Sigmoid colon (tissue), 7 donors: ENCODE measurements around the gene IFT74. TPM values are rescaled to one million over a fixed set of nuclear protein-coding genes. Genes with fewer than 3 reads are reported as not detected.
A peak's percentile ranks its signal among the peaks of the same experiment; 100 is the strongest.

Experiments
- DNase-seq: peaks from one replicate; pipeline ENCODE4 v3.0.0-alpha.2; 2019
- H3K27ac ChIP-seq, 4 donors: fragments of 200-600 bp; sonication (generic); one replicate each; pipeline ENCODE4 v1.5.1; 2016 to 2019; ENCODE audit warnings: mild to moderate bottlenecking in 1 of 4
- H3K27me3 ChIP-seq, 3 donors: fragments of 200-600 bp; sonication (generic); one replicate each; pipeline ENCODE4 v1.5.1; 2019; ENCODE audit warnings: mild to moderate bottlenecking in 1 of 3
- H3K36me3 ChIP-seq, 4 donors: fragments of 200-600 bp; sonication (generic); one replicate each; pipeline ENCODE4 v1.5.1; 2016 to 2019
- H3K4me1 ChIP-seq, 4 donors: fragments of 200-600 bp; sonication (generic); one replicate each; pipeline ENCODE4 v1.5.1; 2017 to 2019
- H3K4me3 ChIP-seq, 4 donors: fragments of 200-600 bp; sonication (generic); one replicate each; pipeline ENCODE4 v1.5.1; 2017 to 2019; ENCODE audit warnings: mild to moderate bottlenecking in 2 of 4, moderate library complexity in 1 of 4
- H3K9me3 ChIP-seq, 4 donors: fragments of 200-600 bp in 3 of 4; sonication (generic) in 3 of 4; one replicate each; pipeline versions ENCODE4 v1.5.1 to v1.6.1; 2013 to 2019
- EP300 ChIP-seq, 4 donors: sonication (generic); formaldehyde crosslinking; IDR thresholded peaks; one replicate each; pipeline ENCODE4 v1.6.1; 2017; ENCODE audit warnings: antibody characterized with exemption in 4 of 4
- POLR2A ChIP-seq, 2 donors: fragments of 450-650 bp; IDR thresholded peaks; one replicate each; pipeline ENCODE4 v1.6.1; 2016; ENCODE audit warnings: antibody characterized with exemption in 2 of 2, mild to moderate bottlenecking in 2 of 2, moderate library complexity in 2 of 2
- POLR2AphosphoS5 ChIP-seq, 4 donors: sonication (generic); formaldehyde crosslinking; IDR thresholded peaks; one replicate each; pipeline ENCODE4 v1.6.1; 2017; ENCODE audit warnings: antibody characterized with exemption in 4 of 4
- WGBS, 2 donors: extraction: QIAGEN DNeasy Blood & Tissue Kit; methylation state at CpG; one replicate each; pipeline ENCODE4 v1.1.7; 2013; 5-methylcytosine and 5-hydroxymethylcytosine counted together
- intact Hi-C: fragments of 100-400 bp; cut with DNase I; formaldehyde crosslinking; loops from one replicate; pipeline ENCODE4 v1.15.1; 2023
- polyA plus RNA-seq, 3 donors: library from polyadenylated mRNA; stranded (reverse); fragments of 200-250 nt; gene quantifications; one replicate each; pipeline ENCODE4 v1.2.3, GENCODE V29; 2013
- total RNA-seq, 4 donors: library from RNA; depleted of rRNA; stranded (reverse); fragments of >200 nt; gene quantifications; one replicate each; pipeline ENCODE4 v1.1.0, GENCODE V29; 2016
- TF ChIP-seq, protein P1 (sequence below), 4 experiments: fragments of 450-650 bp in 3 of 4; fragments of 200-600 bp in 1 of 4; IDR thresholded peaks; one replicate each; pipeline ENCODE4 v1.5.1; 2016 to 2019; ENCODE audit warnings: antibody characterized with exemption in 4 of 4, mild to moderate bottlenecking in 3 of 4, moderate library complexity in 2 of 4
- donor health status: healthy with polysubstance abuse.
- donor health status: Bipolar disorder and iron deficiency.
- donor health status: healthy.

The IFT74 gene
- total and polyA plus RNA-seq, 7 donors, result 9.6 to 22.5 (median 14.5) TPM

DNA sequence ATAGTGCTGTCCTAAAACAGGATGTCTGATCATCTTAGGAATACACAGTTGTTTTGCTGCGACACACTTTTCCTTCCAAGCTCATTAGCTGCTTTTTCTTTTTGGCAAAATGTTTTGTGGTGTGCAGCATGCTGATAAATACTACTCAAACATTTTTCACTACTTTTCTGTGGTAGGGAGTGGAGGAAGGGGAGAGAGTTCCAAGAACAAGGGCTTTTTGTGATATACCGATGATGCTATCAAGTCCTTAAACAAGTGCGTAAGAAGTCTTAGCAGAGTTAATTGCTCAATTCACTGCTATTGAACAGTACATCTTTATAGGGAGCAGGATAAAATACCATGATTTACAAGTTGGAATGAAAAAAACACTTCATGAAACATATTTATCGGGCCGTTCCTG is 129.2 kb downstream of the IFT74 start:
- no peak overlapping the region for H3K4me3 ChIP-seq
- peaks cover 0 to 13% (median 11%) of the 10 kb centered on the region in 4 donors for H3K4me1 ChIP-seq
- 89 to 91% methylated on average over 5 of the region's 5 CpGs for WGBS, 2 donors
- no peak overlapping the region for H3K27ac ChIP-seq
- intact Hi-C loops, result no loop called here
- TF ChIP-seq EP300 (IDR thresholded peaks at IDR 0.05) (no peak), POLR2AphosphoS5 (IDR thresholded peaks at IDR 0.05) (no peak), POLR2A (IDR thresholded peaks at IDR 0.05) (no peak)
- TF ChIP-seq, protein P1, sequence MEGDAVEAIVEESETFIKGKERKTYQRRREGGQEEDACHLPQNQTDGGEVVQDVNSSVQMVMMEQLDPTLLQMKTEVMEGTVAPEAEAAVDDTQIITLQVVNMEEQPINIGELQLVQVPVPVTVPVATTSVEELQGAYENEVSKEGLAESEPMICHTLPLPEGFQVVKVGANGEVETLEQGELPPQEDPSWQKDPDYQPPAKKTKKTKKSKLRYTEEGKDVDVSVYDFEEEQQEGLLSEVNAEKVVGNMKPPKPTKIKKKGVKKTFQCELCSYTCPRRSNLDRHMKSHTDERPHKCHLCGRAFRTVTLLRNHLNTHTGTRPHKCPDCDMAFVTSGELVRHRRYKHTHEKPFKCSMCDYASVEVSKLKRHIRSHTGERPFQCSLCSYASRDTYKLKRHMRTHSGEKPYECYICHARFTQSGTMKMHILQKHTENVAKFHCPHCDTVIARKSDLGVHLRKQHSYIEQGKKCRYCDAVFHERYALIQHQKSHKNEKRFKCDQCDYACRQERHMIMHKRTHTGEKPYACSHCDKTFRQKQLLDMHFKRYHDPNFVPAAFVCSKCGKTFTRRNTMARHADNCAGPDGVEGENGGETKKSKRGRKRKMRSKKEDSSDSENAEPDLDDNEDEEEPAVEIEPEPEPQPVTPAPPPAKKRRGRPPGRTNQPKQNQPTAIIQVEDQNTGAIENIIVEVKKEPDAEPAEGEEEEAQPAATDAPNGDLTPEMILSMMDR (IDR thresholded peaks at IDR 0.05), result no peak
- no peaks in the 10 kb centered on the region for H3K36me3 ChIP-seq
- no peak for DNase-seq
- no peaks in the 10 kb centered on the region for H3K27me3 ChIP-seq
- H3K9me3 ChIP-seq, result no peaks in the 10 kb centered on the region

GRCh38 chr9:27086818-27087680 is 130.8 kb downstream of the IFT74 start:
- Histone ChIP-seq H3K4me1 (peaks cover 0 to 13% (median 11%) of the 10 kb centered on the region in 4 donors), H3K27ac (peak overlapping the region in 3 of 4 donors; percentile 33 to 37 (median 36)), H3K27me3 (no peaks in the 10 kb centered on the region), H3K4me3 (no peak overlapping the region), H3K36me3 (no peaks in the 10 kb centered on the region), H3K9me3 (no peaks in the 10 kb centered on the region)
- 71 to 76% methylated on average over 11 of the region's 11 CpGs for WGBS, 2 donors
- intact Hi-C loops, result no loop called here
- TF ChIP-seq POLR2AphosphoS5 (IDR thresholded peaks at IDR 0.05) (no peak), EP300 (IDR thresholded peaks at IDR 0.05) (no peak), POLR2A (IDR thresholded peaks at IDR 0.05) (no peak)
- TF ChIP-seq, protein P1 (IDR thresholded peaks at IDR 0.05), result no peak
- DNase-seq, result no peak

DNA sequence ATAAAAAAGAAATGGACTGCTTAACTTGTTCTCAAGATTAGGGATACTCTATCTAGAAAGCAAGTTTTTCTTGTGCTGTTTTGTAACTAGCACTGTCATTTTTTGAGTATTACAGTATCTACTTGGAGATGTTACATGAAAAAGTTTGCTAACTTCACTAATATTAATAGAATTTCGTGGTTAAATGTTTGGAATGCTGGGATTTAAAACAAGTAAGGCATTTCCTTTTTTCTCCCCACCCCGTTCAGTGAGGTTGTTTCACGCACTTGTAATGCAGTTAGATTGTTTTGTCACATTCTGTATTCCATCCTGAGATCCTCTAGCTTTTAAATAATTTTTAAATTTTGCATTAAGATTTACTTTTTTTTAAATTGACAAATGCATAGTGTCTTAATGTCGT is 132.8 kb downstream of the IFT74 start:
- TF ChIP-seq, protein P1 (IDR thresholded peaks at IDR 0.05), result no peak
- TF ChIP-seq POLR2A (IDR thresholded peaks at IDR 0.05), result no peak
- no peak for TF ChIP-seq POLR2AphosphoS5 (IDR thresholded peaks at IDR 0.05)
- no peak for TF ChIP-seq EP300 (IDR thresholded peaks at IDR 0.05)
- intact Hi-C loops, result no loop called here
- no peak overlapping the region for H3K4me3 ChIP-seq
- H3K27ac ChIP-seq, result no peak overlapping the region
- peaks cover 0 to 13% (median 11%) of the 10 kb centered on the region in 4 donors for H3K4me1 ChIP-seq
- no peaks in the 10 kb centered on the region for H3K36me3 ChIP-seq
- DNase-seq, result no peak
- H3K9me3 ChIP-seq, result no peaks in the 10 kb centered on the region
- WGBS, 2 donors, result 74 to 77% methylated on average over 4 of the region's 4 CpGs
- no peaks in the 10 kb centered on the region for H3K27me3 ChIP-seq

DNA sequence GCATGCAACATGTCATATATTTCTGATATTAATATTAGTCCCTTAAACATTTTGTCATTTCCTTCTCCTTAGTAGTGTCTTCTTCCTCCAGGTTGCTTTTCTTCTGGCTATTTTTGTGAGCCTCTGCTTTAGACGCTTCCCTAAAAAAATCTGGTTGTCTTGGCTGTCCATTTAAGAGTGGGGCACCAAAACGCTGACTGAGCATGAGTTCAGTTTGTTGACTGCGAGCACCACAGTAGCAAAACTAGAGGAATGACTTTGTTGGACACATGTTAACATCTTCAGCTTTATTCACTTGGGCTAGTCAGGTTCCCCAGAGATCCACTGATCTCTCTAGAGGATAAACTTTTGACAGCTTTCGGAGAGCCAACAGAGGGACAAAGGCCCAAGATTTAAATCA is 133.5 kb downstream of the IFT74 start:
- Histone ChIP-seq H3K36me3 (no peaks in the 10 kb centered on the region), H3K4me3 (no peak overlapping the region), H3K27ac (no peak overlapping the region), H3K9me3 (no peaks in the 10 kb centered on the region), H3K27me3 (no peaks in the 10 kb centered on the region), H3K4me1 (peaks cover 0 to 13% (median 11%) of the 10 kb centered on the region in 4 donors)
- TF ChIP-seq EP300 (IDR thresholded peaks at IDR 0.05) (no peak), POLR2A (IDR thresholded peaks at IDR 0.05) (no peak)
- 90 to 94% methylated on average over 4 of the region's 4 CpGs for WGBS, 2 donors
- no peak for DNase-seq
- intact Hi-C loops, result no loop called here

DNA sequence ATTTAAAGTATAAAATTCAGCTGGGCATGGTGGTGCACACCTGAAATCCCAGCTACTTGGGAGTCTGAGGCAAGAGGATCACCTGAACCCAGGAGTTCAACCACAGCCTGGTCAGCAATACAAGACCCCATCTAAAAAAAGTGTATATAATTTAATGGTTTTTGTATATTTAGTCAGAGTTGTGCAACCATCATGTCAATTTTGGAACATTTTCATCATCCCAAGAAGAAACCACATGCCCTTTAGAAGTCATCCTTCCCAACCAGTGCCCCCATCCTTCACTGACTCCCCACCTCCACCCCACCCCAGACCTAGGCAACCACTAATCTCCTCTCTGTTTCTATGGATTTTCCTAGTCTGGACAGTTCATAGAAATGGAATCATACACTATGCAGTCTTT is 134.0 kb downstream of the IFT74 start:
- intact Hi-C loops, result no loop called here
- no peaks in the 10 kb centered on the region for H3K36me3 ChIP-seq
- no peak for DNase-seq
- H3K4me1 ChIP-seq, result peaks cover 0 to 13% (median 11%) of the 10 kb centered on the region in 4 donors
- H3K27ac ChIP-seq, result no peak overlapping the region
- no peak overlapping the region for H3K4me3 ChIP-seq
- no peaks in the 10 kb centered on the region for H3K9me3 ChIP-seq
- TF ChIP-seq EP300 (IDR thresholded peaks at IDR 0.05) (no peak), POLR2A (IDR thresholded peaks at IDR 0.05) (no peak), POLR2AphosphoS5 (IDR thresholded peaks at IDR 0.05) (no peak)
- TF ChIP-seq, protein P1 (IDR thresholded peaks at IDR 0.05), result no peak
- H3K27me3 ChIP-seq, result no peaks in the 10 kb centered on the region
